C4-2B (cell line): Measurements from ENCODE around the gene ZNF423.

Experiments used
- ZFX ChIP-seq: fragments of 450-650 bp; IDR thresholded peaks from 2 replicates; pipeline ENCODE4 v1.6.1; 2017
- TF ChIP-seq, protein P1 (sequence below): fragments of 450-650 bp; conservative IDR thresholded peaks from 2 replicates; pipeline ENCODE4 v1.5.1; 2017; ENCODE audit warnings: mild to moderate bottlenecking

GRCh38 chr16:49698931-49699840 is 156.7 kb downstream of the ZNF423 start:
- TF ChIP-seq, protein P1, sequence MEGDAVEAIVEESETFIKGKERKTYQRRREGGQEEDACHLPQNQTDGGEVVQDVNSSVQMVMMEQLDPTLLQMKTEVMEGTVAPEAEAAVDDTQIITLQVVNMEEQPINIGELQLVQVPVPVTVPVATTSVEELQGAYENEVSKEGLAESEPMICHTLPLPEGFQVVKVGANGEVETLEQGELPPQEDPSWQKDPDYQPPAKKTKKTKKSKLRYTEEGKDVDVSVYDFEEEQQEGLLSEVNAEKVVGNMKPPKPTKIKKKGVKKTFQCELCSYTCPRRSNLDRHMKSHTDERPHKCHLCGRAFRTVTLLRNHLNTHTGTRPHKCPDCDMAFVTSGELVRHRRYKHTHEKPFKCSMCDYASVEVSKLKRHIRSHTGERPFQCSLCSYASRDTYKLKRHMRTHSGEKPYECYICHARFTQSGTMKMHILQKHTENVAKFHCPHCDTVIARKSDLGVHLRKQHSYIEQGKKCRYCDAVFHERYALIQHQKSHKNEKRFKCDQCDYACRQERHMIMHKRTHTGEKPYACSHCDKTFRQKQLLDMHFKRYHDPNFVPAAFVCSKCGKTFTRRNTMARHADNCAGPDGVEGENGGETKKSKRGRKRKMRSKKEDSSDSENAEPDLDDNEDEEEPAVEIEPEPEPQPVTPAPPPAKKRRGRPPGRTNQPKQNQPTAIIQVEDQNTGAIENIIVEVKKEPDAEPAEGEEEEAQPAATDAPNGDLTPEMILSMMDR = no peak
- TF ChIP-seq ZFX = no peak
